Effector memory CD8-positive, alpha-beta T cell (primary cell): ENCODE data around the gene CCDC15.
"Not testable (repeated sequence)": the region's sequence is repeated elsewhere in the genome, so short reads cannot be mapped to it uniquely, and the experiment has no call there.

ENCODE experiments used
- ATAC-seq: fragments of 150-1000 bp; cut with Tn5 transposase; replicated peaks from 2 replicates; pipeline ENCODE4 v1.10.0; 2021; ENCODE audit warnings: mild to moderate bottlenecking, moderate library complexity
- DNase-seq, 3 experiments: peaks; one replicate each; pipeline ENCODE4 v3.0.0; 2021
- H3K27ac Mint-ChIP-seq, 2 donors: one replicate each; pipeline ENCODE4 v1.8.0; 2022; ENCODE audit warnings: mild to moderate bottlenecking in 2 of 2, mixed read lengths in 2 of 2, moderate library complexity in 2 of 2
- H3K27me3 Mint-ChIP-seq, 2 donors: one replicate each; pipeline ENCODE4 v1.8.0; 2022; ENCODE audit warnings: mixed read lengths in 2 of 2
- H3K36me3 Mint-ChIP-seq: one replicate; pipeline ENCODE4 v1.8.0; 2022; ENCODE audit warnings: mild to moderate bottlenecking, moderate library complexity, mixed read lengths; ENCODE audit not compliant: insufficient read depth
- H3K4me1 Mint-ChIP-seq, 2 donors: one replicate each; pipeline ENCODE4 v1.8.0; 2022; ENCODE audit warnings: low read depth in 2 of 2, mixed read lengths in 2 of 2
- H3K4me3 Mint-ChIP-seq, 2 donors: one replicate each; pipeline ENCODE4 v1.8.0; 2022; ENCODE audit warnings: mild to moderate bottlenecking in 2 of 2, mixed read lengths in 2 of 2, moderate library complexity in 2 of 2
- H3K9me3 Mint-ChIP-seq, 2 donors: one replicate each; pipeline ENCODE4 v1.8.0; 2022; ENCODE audit warnings: mixed read lengths in 2 of 2

Gene CCDC15

DNA sequence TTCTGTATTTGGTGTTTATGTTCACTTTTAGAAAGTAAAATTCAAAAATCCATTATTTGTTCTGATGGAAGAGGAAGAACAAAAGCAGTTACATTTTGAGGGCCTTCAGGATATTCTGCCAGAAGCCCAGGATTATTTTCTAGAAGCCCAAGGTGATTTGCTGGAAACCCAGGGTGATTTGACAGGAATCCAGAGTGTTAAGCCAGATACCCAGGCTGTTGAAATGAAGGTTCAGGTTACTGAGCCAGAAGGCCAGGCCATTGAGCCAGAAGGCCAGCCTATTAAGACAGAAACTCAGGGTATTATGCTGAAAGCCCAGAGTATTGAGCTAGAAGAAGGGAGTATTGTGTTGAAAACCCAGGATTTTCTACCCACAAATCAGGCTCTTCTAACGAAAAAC is 33.1 kb downstream of the CCDC15 start:
- H3K36me3 Mint-ChIP-seq = no peaks in the 10 kb centered on the region
- H3K4me1 Mint-ChIP-seq = no peaks in the 10 kb centered on the region
- ATAC-seq = no peak
- DNase-seq = no peak
- H3K4me3 Mint-ChIP-seq = no peak overlapping the region
- H3K27me3 Mint-ChIP-seq = no peaks in the 10 kb centered on the region
- peaks cover 0 to 7% of the 10 kb centered on the region in 2 donors for H3K9me3 Mint-ChIP-seq
- H3K27ac Mint-ChIP-seq = no peak overlapping the region

DNA sequence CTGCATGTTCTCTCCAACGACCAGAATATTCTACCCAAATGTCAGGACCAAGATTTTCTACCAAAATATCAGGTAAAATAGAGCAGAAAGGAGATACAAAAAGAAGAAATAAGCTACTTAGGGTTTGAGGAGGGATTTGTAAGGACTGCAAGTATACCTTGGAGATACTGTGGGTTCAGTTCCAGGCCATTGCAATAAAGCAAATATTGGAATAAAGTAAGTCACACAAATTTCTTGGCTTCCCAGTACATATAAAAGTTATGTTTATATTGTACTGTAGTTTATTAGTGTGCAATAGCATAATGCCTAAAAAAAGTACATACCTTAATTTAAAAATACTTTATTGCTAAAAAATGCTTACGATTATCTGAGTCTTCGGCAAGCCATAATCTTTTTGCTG is 34.1 kb downstream of the CCDC15 start:
- peaks cover 0 to 2% of the 10 kb centered on the region in 2 donors for H3K9me3 Mint-ChIP-seq
- no peak for ATAC-seq
- H3K4me3 Mint-ChIP-seq = no peak overlapping the region
- no peak for DNase-seq
- no peaks in the 10 kb centered on the region for H3K27me3 Mint-ChIP-seq
- no peak overlapping the region for H3K27ac Mint-ChIP-seq
- H3K4me1 Mint-ChIP-seq = no peaks in the 10 kb centered on the region
- H3K36me3 Mint-ChIP-seq = no peaks in the 10 kb centered on the region

DNA sequence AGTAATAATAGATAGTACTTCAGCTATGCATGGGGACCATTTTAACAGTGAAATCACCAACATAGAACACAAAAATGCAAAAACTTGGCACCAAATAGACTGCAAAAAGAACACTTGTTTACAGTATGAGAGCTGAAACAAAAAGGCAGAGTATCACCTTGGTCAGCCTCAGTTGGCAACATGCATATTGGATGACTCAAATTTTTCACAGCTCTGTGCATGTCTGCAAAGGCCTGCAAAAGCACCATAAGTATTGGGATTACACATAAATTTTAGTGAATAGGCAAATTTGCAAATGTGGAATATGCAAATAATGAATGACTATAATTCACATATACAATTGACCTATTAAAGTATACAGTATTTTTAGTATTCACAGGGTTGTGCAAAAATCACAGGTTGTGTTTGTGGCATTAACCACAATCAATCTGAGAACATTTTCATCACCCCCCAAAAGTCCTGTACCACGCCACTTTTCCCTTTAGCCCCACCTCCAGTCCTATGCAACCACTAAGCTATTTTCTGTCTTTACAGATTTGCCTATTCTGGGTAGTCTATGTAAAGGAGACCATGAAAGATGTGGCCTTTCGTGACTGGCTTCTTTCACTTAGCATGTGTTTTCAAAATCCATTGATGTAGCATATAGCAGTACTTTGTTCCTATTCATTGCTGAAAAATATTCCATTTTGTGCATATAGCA is 47.2 kb downstream of the CCDC15 start:
- H3K27ac Mint-ChIP-seq = no peak overlapping the region
- no peak for ATAC-seq
- H3K4me1 Mint-ChIP-seq = no peaks in the 10 kb centered on the region
- H3K36me3 Mint-ChIP-seq = no peaks in the 10 kb centered on the region
- no peaks in the 10 kb centered on the region for H3K9me3 Mint-ChIP-seq
- DNase-seq = no peak
- no peaks in the 10 kb centered on the region for H3K27me3 Mint-ChIP-seq
- no peak overlapping the region for H3K4me3 Mint-ChIP-seq

DNA sequence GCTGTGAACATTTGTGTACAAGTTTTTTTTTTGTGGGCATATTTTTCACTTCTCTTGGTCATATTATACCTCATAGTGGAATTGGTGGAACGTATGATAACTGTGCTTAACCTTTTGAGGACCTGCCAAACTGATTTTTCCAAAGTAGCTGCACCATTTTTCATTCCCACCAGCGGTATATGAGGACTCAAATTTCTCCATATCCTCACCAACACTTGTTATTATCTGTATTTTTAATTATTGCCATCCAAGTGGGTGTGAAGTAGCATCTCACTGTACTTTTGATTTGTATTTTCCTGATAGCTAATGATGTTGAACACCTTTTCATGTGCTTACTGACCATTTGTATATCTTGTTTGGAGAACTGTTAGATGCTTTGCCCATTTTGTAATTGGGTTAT is 47.8 kb downstream of the CCDC15 start:
- H3K9me3 Mint-ChIP-seq = no peaks in the 10 kb centered on the region

DNA sequence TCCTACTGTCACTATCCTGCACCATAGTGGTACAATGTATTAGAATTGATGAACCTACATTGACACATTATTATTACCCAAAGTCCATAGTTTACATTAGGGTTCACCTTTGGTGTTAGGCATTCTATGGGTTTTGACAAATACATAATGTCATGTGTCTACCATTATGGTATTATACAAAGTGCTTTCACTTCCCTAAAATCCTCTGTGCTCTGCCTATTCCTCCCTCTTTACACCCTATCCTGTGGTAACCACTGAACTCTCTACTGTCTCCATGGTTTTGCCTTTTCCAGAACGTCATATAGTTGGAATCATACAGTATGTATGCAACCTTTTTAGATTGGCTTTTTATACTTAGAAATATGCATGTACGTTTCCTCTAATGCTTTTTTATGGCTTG is 51.5 kb downstream of the CCDC15 start:
- H3K4me3 Mint-ChIP-seq = no peak overlapping the region
- ATAC-seq = no peak
- H3K36me3 Mint-ChIP-seq = no peaks in the 10 kb centered on the region
- DNase-seq = no peak
- no peaks in the 10 kb centered on the region for H3K27me3 Mint-ChIP-seq
- H3K27ac Mint-ChIP-seq = no peak overlapping the region
- H3K4me1 Mint-ChIP-seq = peaks cover 0 to 2% of the 10 kb centered on the region in 2 donors
- H3K9me3 Mint-ChIP-seq = no peaks in the 10 kb centered on the region

More for the DNA sequence above, 47.8 kb downstream of the CCDC15 start:
- no peak overlapping the region for H3K4me3 Mint-ChIP-seq
- H3K27me3 Mint-ChIP-seq = no peaks in the 10 kb centered on the region
- no peak for DNase-seq
- H3K36me3 Mint-ChIP-seq = no peaks in the 10 kb centered on the region
- no peak overlapping the region for H3K27ac Mint-ChIP-seq
- ATAC-seq = no peak
- H3K4me1 Mint-ChIP-seq = no peaks in the 10 kb centered on the region

DNA sequence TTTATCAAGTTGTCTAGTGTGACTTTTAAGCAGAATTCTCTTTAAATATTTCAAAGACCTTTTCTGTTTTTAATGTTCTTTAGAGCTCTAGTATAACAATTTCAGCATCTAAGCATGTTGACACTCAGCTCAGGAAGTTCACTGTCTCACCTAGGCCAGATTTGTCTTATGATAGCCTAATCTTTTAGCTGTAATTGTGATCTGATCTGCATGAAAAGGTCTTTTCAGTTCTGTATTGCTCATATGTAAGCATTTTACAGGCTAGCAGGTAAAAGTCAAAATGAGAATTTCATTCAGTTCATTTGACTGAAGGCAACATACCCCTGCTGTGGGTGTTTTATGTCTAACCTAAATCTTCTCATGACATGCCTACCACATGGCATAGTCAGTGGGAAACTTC is 62.4 kb downstream of the CCDC15 start:
- Mint-ChIP-seq H3K4me1 (no peaks in the 10 kb centered on the region), H3K36me3 (no peaks in the 10 kb centered on the region), H3K27ac (no peak overlapping the region), H3K27me3 (no peaks in the 10 kb centered on the region), H3K4me3 (no peak overlapping the region), H3K9me3 (no peaks in the 10 kb centered on the region)
- ATAC-seq (no peak), DNase-seq (no peak)

DNA sequence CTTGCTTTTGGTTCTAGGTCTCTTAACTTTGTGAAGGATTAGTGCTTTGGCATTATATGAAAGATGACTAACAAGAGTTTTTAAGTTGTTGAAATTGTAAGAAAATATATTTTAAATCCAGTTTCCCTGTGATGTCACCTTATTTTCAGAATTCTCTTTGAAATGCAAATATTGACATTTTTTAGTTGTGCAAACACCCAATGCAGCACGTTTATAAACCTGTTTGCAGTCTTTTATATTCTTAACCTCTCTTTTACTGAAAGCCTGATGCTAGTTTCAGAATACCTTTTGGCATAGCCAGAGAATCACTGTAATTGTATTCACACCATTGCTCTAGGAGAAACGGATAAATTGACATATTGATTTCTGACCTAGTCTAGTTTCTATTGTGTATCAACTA is 66.3 kb downstream of the CCDC15 start:
- H3K36me3 Mint-ChIP-seq = no peaks in the 10 kb centered on the region
- H3K9me3 Mint-ChIP-seq = no peaks in the 10 kb centered on the region

DNA sequence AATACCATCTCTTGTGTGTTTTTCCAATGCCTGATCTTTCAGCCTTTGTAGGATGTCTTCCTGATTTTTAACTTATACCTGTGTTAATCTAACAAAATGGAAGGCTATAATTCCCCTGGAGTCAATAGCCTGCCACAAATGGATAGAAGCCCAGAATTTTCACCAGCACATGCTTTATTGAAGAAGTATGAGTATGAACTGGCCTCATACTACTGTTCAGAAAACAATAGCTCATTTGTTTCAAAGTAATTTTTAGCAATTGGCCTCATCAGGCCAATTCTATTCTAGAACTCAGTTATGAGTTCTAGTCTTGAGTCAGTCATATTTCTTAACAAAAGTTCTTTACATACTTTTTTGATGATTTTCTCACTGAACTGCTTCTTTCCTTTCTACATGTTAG is 68.5 kb downstream of the CCDC15 start:
- H3K36me3 Mint-ChIP-seq = no peaks in the 10 kb centered on the region
- no peaks in the 10 kb centered on the region for H3K9me3 Mint-ChIP-seq
- no peak overlapping the region for H3K4me3 Mint-ChIP-seq
- DNase-seq (no peak), ATAC-seq (no peak)
- no peaks in the 10 kb centered on the region for H3K4me1 Mint-ChIP-seq
- H3K27me3 Mint-ChIP-seq = no peaks in the 10 kb centered on the region
- no peak overlapping the region for H3K27ac Mint-ChIP-seq

More for the DNA sequence above, 66.3 kb downstream of the CCDC15 start:
- Mint-ChIP-seq H3K4me3 (no peak overlapping the region), H3K27me3 (no peaks in the 10 kb centered on the region), H3K4me1 (no peaks in the 10 kb centered on the region), H3K27ac (no peak overlapping the region)
- DNase-seq (no peak), ATAC-seq (no peak)

DNA sequence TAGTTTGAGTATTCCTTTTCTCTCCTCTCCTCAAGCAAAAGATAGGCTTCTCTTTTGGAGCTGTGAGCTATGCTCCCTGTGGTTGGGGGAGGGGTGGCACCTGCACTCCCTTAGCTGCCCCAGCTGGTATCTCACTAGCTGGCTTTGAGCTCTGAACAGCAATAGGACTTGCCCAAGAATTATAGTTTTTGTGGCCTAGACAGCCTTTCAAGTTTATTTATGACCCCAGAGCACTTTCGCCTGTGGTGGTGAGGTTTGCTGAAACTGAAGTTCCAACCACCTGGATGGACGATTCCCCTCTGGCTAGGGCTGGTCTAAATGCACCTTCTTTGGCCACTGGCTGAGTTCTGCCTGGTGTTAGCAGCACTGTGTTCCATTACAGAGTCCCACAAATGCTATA is 72.0 kb downstream of the CCDC15 start:
- DNase-seq (no peak), ATAC-seq (no peak)
- Mint-ChIP-seq H3K27ac (no peak overlapping the region), H3K4me1 (no peaks in the 10 kb centered on the region), H3K9me3 (no peaks in the 10 kb centered on the region), H3K36me3 (no peaks in the 10 kb centered on the region), H3K27me3 (no peaks in the 10 kb centered on the region), H3K4me3 (no peak overlapping the region)

DNA sequence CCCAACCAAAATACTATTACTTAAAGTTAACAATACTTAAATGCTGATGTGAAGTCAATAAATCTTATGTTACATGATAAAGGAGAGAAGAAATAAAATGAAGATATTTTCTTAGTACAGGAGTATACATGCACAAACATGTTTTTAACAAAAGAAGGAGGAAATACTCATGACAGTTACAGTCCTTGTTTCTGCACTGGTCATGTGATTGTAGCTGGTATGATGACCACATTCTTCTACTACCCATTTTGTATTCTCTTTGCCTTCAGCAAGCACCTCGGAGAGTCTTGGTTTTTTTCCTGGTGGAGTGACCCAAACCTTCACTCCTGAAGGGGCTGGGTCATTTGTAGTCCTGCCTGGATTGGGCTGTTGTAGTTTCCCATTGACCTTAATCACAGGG is 75.4 kb downstream of the CCDC15 start:
- DNase-seq, H3K36me3 Mint-ChIP-seq, H3K4me3 Mint-ChIP-seq, H3K27ac Mint-ChIP-seq, H3K27me3 Mint-ChIP-seq, ATAC-seq, H3K4me1 Mint-ChIP-seq: not testable (repeated sequence)
- peaks cover 6 to 12% of the 10 kb centered on the region in 2 donors for H3K9me3 Mint-ChIP-seq

DNA sequence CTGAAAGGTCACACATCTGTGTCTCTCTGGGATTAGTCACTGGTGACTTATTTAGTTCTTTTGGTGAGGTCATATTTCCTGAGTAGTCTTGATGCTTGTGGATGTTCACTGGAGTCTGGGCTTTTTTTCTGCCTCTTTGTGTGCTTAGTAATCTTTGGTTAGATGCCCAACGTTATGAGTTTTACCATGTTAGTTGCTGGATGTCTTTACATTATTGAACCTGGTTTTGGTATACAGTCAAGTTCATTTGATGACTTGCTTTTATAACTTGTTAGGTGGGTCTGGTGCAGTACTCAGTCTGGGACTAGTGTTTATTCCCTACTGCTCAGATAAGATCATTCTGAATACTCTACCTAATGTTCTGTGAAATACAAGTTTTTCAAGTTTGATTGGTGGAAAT is 82.9 kb downstream of the CCDC15 start:
- Mint-ChIP-seq H3K36me3 (no peaks in the 10 kb centered on the region), H3K4me1 (no peaks in the 10 kb centered on the region), H3K4me3 (no peak overlapping the region), H3K27me3 (no peaks in the 10 kb centered on the region), H3K27ac (no peak overlapping the region), H3K9me3 (peaks cover 6 to 19% of the 10 kb centered on the region in 2 donors)
- DNase-seq (no peak), ATAC-seq (no peak)

DNA sequence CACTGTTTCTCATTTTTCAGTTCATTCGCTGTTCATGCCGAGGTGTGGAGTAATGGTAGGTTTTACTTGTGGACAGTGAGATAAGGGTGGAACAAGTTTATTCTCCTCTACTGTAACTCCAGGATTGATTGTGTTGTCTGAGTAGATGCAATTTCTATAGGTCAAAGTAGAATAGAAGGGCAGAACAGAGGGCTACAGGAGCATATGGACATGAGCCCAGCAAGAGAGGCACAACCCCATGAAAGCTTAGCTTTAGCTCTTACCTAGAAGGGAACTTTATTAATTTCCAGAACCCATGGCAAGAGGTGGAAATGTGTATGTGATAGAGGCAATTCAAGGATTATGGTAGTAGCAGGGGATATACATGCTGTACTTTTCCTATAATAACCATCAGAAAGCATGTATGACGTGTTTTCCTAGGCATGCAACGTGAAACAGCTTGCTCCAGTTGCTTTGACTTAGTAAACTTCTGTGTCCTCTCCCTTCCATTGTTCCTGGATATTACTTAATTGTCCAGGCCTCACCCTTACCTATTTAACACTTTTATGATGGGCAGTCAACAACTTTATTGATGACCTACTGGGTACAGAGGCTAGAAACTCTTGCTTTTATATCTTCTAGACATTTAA is 95.3 kb downstream of the CCDC15 start:
- ATAC-seq = no peak
- Mint-ChIP-seq H3K4me1 (no peaks in the 10 kb centered on the region), H3K36me3 (no peaks in the 10 kb centered on the region), H3K27ac (no peak overlapping the region), H3K27me3 (no peaks in the 10 kb centered on the region), H3K9me3 (no peaks in the 10 kb centered on the region), H3K4me3 (no peak overlapping the region)
- DNase-seq = no peak

DNA sequence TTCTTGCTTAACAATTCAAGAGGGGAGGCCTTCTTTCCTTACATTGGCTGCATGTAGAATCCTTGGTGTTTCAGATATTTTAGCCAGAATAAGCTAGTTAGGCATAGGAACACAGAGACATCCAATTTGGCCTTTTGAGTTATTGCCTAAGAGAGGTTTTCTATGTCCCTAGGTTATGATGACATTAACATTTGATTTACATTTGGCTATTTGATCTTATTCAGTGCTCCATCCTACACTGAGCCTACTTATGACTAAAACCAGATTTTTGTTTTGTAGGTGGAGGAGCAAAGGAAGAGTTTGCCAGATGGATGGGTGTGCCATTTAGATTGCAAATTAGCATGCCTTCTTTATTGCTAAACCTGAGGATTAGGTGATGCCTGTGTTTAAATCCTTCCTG is 98.0 kb downstream of the CCDC15 start:
- Mint-ChIP-seq H3K36me3 (no peaks in the 10 kb centered on the region), H3K27ac (no peak overlapping the region), H3K4me3 (no peak overlapping the region), H3K4me1 (no peaks in the 10 kb centered on the region), H3K9me3 (no peaks in the 10 kb centered on the region), H3K27me3 (no peaks in the 10 kb centered on the region)
- no peak for DNase-seq
- no peak for ATAC-seq

DNA sequence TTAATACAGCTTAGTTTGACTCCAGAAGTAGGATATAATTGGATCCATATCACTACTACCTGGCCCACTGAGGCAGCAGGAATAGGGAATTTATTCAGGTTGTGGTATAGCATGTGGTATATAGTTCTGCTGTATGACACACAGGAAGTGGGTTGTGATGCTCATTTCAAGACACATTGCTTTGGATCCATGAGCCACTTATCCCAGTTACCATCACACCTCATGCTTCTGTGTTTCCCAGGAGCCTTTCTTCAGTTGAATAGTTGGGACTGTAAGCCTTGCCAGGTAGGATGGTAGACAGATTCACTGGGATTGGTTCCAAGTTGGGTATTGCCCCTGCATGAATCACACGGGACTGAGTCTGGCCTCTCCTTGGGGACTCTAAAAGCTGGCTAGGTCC is 99.2 kb downstream of the CCDC15 start:
- H3K36me3 Mint-ChIP-seq = no peaks in the 10 kb centered on the region
- no peak overlapping the region for H3K27ac Mint-ChIP-seq
- H3K4me1 Mint-ChIP-seq = no peaks in the 10 kb centered on the region
- H3K4me3 Mint-ChIP-seq = no peak overlapping the region
- no peaks in the 10 kb centered on the region for H3K9me3 Mint-ChIP-seq
- no peak for DNase-seq
- ATAC-seq = no peak
- H3K27me3 Mint-ChIP-seq = no peaks in the 10 kb centered on the region
